ENCODE measurements around the gene TP53RK. TPM values are rescaled to one million over a fixed set of nuclear protein-coding genes. Genes with fewer than 3 reads are reported as not detected.

Gene TP53RK
- total and polyA plus RNA-seq, 2 of the 13 experiments (the other 11 are each of a cell fraction or from before 2014, with no cell fraction given), result 12.9 to 25.5 TPM

GRCh38 chr20:46709459-46710152, 20.4 kb upstream of the TP53RK start, which contains the start of gene SLC2A10 (continued):
- TF ChIP-seq ZNF280D (CRISPR knock-in tag; IDR thresholded peaks at IDR 0.05) (no peak), ZNF607 (CRISPR knock-in tag; IDR thresholded peaks at IDR 0.05; ENCODE audit: borderline replicate concordance) (peak; percentile 94), ZNF713 (CRISPR knock-in tag; IDR thresholded peaks at IDR 0.05) (no peak), ZNF784 (CRISPR knock-in tag; IDR thresholded peaks at IDR 0.05; ENCODE audit: borderline replicate concordance) (peak; percentile 80; the same call in 1 of the 2 replicates), ATF2 (CRISPR knock-in tag; IDR thresholded peaks at IDR 0.05) (peak; percentile 40; the same call in 1 of the 2 replicates), YY1 (IDR thresholded peaks at IDR 0.05; ENCODE audit: insufficient read depth, insufficient replicate concordance, low read depth, low read length) (peak; percentile 63), REXO4 (CRISPR knock-in tag; IDR thresholded peaks at IDR 0.05; ENCODE audit: borderline replicate concordance) (peak; percentile 83; the same call in 1 of the 2 replicates), XBP1 (CRISPR knock-in tag; IDR thresholded peaks at IDR 0.05) (peak; percentile 13), ZNF207 (IDR thresholded peaks at IDR 0.05; ENCODE audit: borderline replicate concordance) (no peak), PLSCR1 (CRISPR knock-in tag; IDR thresholded peaks at IDR 0.05; ENCODE audit: borderline replicate concordance) (peak; percentile 94; the same call in 1 of the 2 replicates), CBFB (CRISPR knock-in tag; IDR thresholded peaks at IDR 0.05) (no peak), JARID2 (CRISPR knock-in tag; IDR thresholded peaks at IDR 0.05; ENCODE audit: insufficient replicate concordance) (peak; percentile 12), TBX2 (CRISPR knock-in tag; IDR thresholded peaks at IDR 0.05; ENCODE audit: borderline replicate concordance) (no peak; the same call in 1 of the 2 replicates), CCDC6 (CRISPR knock-in tag; IDR thresholded peaks at IDR 0.05) (0 out of 2 replicates have a peak, but pooled peaks have one; percentile 45), ZFX (CRISPR knock-in tag; IDR thresholded peaks at IDR 0.05; ENCODE audit: low read depth) (peak; percentile 94), NAIF1 (CRISPR knock-in tag; IDR thresholded peaks at IDR 0.05; ENCODE audit: borderline replicate concordance) (no peak), SKIL (CRISPR knock-in tag; IDR thresholded peaks at IDR 0.05; ENCODE audit: borderline replicate concordance) (peak; percentile 66; the same call in 1 of the 2 replicates), ZNF256 (CRISPR knock-in tag; conservative IDR thresholded peaks at IDR 0.05) (no peak), ATF7 (IDR thresholded peaks at IDR 0.05) (no peak), ATF7 (CRISPR knock-in tag; IDR thresholded peaks at IDR 0.05) (0 out of 2 replicates have a peak, but pooled peaks have one; percentile 12)

Measured in HepG2 (cell line).